Measurements from ENCODE around the gene TULP1.
"Not testable (repeated sequence)": the region's sequence is repeated elsewhere in the genome, so short reads cannot be mapped to it uniquely, and the experiment has no call there.

Gene TULP1

GRCh38 chr6:35544769-35545361 is 32.2 kb upstream of the TULP1 start:
- Histone ChIP-seq H3K36me3 (ENCODE audit: control insufficient read depth, insufficient read depth, low read length) (no peaks in the 10 kb centered on the region), H3K27me3 (replicated peaks; ENCODE audit: control insufficient read depth, insufficient read depth, low read length) (no peaks in the 10 kb centered on the region), H3K4me3 (replicated peaks; ENCODE audit: low read depth, low read length) (no peak overlapping the region)
- no peak for DNase-seq (ENCODE audit: extremely low read depth, insufficient read length)
- no peak for TF ChIP-seq CTCF (IDR thresholded peaks at IDR 0.05; ENCODE audit: insufficient read depth, low read length, poor library complexity, severe bottlenecking)

- H3K4me3 ChIP-seq (replicated peaks; ENCODE audit: low read depth, low read length): no peak overlapping the region
- no peak for DNase-seq (ENCODE audit: extremely low read depth, insufficient read length)
- H3K36me3 ChIP-seq (ENCODE audit: control insufficient read depth, insufficient read depth, low read length): no peaks in the 10 kb centered on the region
- TF ChIP-seq CTCF (IDR thresholded peaks at IDR 0.05; ENCODE audit: insufficient read depth, low read length, poor library complexity, severe bottlenecking): no peak
- H3K27me3 ChIP-seq (replicated peaks; ENCODE audit: control insufficient read depth, insufficient read depth, low read length): no peaks in the 10 kb centered on the region
These were observed 30.9 kb upstream of the TULP1 start for GRCh38 chr6:35543459-35544193.

- H3K27me3 ChIP-seq (replicated peaks; ENCODE audit: control insufficient read depth, insufficient read depth, low read length): no peaks in the 10 kb centered on the region
- TF ChIP-seq CTCF (IDR thresholded peaks at IDR 0.05; ENCODE audit: insufficient read depth, low read length, poor library complexity, severe bottlenecking): no peak
- H3K36me3 ChIP-seq (ENCODE audit: control insufficient read depth, insufficient read depth, low read length): no peaks in the 10 kb centered on the region
- no peak for DNase-seq (ENCODE audit: extremely low read depth, insufficient read length)
- H3K4me3 ChIP-seq (replicated peaks; ENCODE audit: low read depth, low read length): no peak overlapping the region
These were observed 29.1 kb upstream of the TULP1 start for GRCh38 chr6:35541836-35542235.

- TF ChIP-seq CTCF (IDR thresholded peaks at IDR 0.05; ENCODE audit: insufficient read depth, low read length, poor library complexity, severe bottlenecking): no peak
- Histone ChIP-seq H3K4me3 (replicated peaks; ENCODE audit: low read depth, low read length) (no peak overlapping the region), H3K36me3 (ENCODE audit: control insufficient read depth, insufficient read depth, low read length) (no peaks in the 10 kb centered on the region), H3K27me3 (replicated peaks; ENCODE audit: control insufficient read depth, insufficient read depth, low read length) (no peaks in the 10 kb centered on the region; the same call in 1 of the 2 replicates)
- no peak for DNase-seq (ENCODE audit: extremely low read depth, insufficient read length)
These were observed 26.5 kb upstream of the TULP1 start for GRCh38 chr6:35539223-35539622.

- not testable (repeated sequence) for H3K27me3 ChIP-seq (replicated peaks; ENCODE audit: control insufficient read depth, insufficient read depth, low read length); H3K4me3 ChIP-seq (replicated peaks; ENCODE audit: low read depth, low read length); DNase-seq (ENCODE audit: extremely low read depth, insufficient read length); H3K36me3 ChIP-seq (ENCODE audit: control insufficient read depth, insufficient read depth, low read length)
These were observed 23.2 kb upstream of the TULP1 start for GRCh38 chr6:35535847-35536246.

- no peak for DNase-seq (ENCODE audit: extremely low read depth, insufficient read length)
- no peak overlapping the region for H3K4me3 ChIP-seq (replicated peaks; ENCODE audit: low read depth, low read length)
- TF ChIP-seq CTCF (IDR thresholded peaks at IDR 0.05; ENCODE audit: insufficient read depth, low read length, poor library complexity, severe bottlenecking): no peak
- H3K27me3 ChIP-seq (replicated peaks; ENCODE audit: control insufficient read depth, insufficient read depth, low read length): no peaks in the 10 kb centered on the region; the same call in 1 of the 2 replicates
- H3K36me3 ChIP-seq (ENCODE audit: control insufficient read depth, insufficient read depth, low read length): no peaks in the 10 kb centered on the region
These were observed 21.9 kb upstream of the TULP1 start for GRCh38 chr6:35534407-35535170.
